ELF-1 (cell line): Measurements from ENCODE around the gene MRGPRX3.

ENCODE experiments used
- DNase-seq: peaks from one replicate; pipeline ENCODE4 v3.0.0-alpha.2; 2016; ENCODE audit warnings: low read depth, low spot score

The MRGPRX3 gene

GRCh38 chr11:18168372-18168771, 36.0 kb downstream of the MRGPRX3 start:
- DNase-seq = no peak

GRCh38 chr11:18171377-18172000, 39.1 kb downstream of the MRGPRX3 start:
- peak; percentile 25 for DNase-seq

- no peak for DNase-seq
Observed at GRCh38 chr11:18172666-18173065, 40.3 kb downstream of the MRGPRX3 start, which contains the start of gene MRGPRX4. MRGPRX4 (plus strand) TSS chr11:18172837; CDS start chr11:18173257, 420 bp downstream.

DNA sequence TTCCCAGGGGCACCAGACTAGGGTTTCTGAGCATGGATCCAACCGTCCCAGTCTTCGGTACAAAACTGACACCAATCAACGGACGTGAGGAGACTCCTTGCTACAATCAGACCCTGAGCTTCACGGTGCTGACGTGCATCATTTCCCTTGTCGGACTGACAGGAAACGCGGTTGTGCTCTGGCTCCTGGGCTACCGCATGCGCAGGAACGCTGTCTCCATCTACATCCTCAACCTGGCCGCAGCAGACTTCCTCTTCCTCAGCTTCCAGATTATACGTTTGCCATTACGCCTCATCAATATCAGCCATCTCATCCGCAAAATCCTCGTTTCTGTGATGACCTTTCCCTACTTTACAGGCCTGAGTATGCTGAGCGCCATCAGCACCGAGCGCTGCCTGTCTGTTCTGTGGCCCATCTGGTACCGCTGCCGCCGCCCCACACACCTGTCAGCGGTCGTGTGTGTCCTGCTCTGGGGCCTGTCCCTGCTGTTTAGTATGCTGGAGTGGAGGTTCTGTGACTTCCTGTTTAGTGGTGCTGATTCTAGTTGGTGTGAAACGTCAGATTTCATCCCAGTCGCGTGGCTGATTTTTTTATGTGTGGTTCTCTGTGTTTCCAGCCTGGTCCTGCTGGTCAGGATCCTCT, 41.0 kb downstream of the MRGPRX3 start:
- no peak for DNase-seq
